C4-2B (cell line): ENCODE results near the gene SPEM1.

ENCODE experiments used
- CTCF ChIP-seq: fragments of 450-650 bp; conservative IDR thresholded peaks from 2 replicates; pipeline ENCODE4 v1.5.1; 2017; ENCODE audit warnings: mild to moderate bottlenecking
- ZFX ChIP-seq: fragments of 450-650 bp; IDR thresholded peaks from 2 replicates; pipeline ENCODE4 v1.6.1; 2017

GRCh38 chr17:7439462-7440112, 19.5 kb downstream of the SPEM1 start, which contains the start of gene FGF11:
- no peak for TF ChIP-seq CTCF
- TF ChIP-seq ZFX: no peak
